ENCODE data around the gene PGAP6.

- TF ChIP-seq CTCF (IDR thresholded peaks at IDR 0.05) (no peak), POLR2A (IDR thresholded peaks at IDR 0.05) (no peak)
Measured at GRCh38 chr16:351804-352520, 29.8 kb downstream of the PGAP6 start.
